Bone marrow (tissue), 2 donors: ENCODE data around the gene CXCL11.
"Not testable (repeated sequence)": the region's sequence is repeated elsewhere in the genome, so short reads cannot be mapped to it uniquely, and the experiment has no call there.

ENCODE experiments used
- DNase-seq, 2 donors: peaks; one replicate each; lab custom pipeline; 2025; lab: John Stamatoyannopoulos, UW

CXCL11 gene

GRCh38 chr4:76035799-76036380 is at the start of gene CXCL11:
Gene CXCL11 (minus strand): TSS chr4:76036070. CDS start chr4:76035987, 83 bp downstream.
- no peak for DNase-seq

- no peak for DNase-seq
These were observed 48.7 kb upstream of the CXCL11 start for GRCh38 chr4:76084542-76084941.

DNA sequence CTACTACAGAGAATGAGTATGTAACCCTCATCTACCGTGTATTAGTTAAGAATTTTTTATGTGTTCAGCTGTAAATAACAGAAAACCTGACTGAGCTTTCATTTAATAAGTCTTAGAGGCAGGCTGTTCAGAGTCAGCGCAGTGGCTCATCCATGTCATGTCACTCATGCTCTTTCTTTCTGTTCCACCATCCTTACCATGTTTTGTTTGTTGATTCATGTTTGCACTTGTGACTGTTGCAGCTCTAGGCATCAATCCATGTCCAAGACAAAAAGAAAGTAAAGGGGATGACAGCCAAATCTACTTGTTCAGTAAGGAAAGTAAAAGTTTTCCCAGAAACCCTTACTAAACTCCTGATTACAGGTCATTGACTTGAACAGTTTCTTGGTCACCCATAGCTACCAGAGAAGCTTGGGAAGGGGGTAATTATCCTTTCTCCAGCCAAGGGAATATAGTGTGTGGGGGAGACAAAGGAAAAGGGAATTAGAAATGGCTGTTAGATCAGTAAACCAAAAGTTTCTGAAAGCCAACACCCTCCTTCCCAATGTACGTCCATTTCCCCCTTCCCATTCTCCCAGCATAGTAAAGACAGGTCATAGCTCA is 47.6 kb upstream of the CXCL11 start:
- no peak for DNase-seq

DNA sequence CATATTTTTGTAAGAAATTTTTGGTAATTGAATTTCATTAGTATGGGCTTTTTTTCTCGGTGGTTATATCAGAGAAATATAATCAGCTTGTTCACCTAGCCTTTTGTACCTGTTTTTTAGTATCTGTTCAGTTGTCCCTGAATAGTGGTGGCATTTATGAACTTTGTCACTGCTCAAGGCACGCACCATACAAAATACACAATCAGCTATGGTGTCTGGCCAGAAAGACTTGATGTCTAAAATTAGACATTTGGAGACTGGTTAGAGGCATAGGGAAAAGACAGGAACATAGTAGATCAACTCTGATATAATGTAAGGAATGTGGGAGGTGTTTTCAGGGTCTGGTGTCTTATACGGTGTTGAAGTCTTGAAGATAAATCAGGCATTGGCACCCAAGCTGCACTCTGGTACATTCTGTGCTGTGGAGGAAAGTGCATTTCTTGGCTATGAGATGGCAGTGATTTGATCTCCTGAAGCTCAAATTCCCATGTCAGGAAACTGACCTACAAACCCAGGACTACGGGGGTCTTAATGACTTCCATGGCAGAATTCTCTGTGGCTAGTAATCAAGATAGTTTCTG is 42.3 kb upstream of the CXCL11 start:
- no peak for DNase-seq

DNA sequence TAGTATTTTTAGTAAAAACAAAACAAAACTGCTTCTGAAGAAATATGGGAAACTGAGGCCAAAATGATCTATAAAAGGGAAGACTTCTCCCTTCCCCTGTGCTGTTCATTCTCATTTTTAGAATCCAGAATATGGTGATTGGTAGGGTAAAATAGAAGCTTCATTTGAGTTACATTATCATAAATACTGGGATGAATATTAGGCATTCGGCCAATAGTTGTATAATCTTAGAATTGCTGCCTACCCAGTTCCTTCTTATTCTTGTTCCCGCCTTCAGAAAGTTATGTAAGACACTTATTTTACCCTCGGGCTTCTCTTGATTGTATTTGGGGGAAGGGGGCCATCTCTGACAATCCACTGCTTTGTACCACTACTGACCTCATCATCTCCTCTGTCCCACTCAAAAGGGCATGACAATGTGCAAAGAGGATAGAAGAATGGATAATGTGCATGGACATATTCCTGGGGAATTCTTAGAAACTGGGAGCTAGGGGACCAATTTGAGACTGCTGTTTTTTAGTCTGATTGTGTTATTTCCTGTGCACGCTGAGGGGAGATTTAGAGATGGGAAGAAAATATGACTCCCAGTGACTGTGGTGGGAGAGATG is 39.2 kb upstream of the CXCL11 start:
- no peak for DNase-seq

DNA sequence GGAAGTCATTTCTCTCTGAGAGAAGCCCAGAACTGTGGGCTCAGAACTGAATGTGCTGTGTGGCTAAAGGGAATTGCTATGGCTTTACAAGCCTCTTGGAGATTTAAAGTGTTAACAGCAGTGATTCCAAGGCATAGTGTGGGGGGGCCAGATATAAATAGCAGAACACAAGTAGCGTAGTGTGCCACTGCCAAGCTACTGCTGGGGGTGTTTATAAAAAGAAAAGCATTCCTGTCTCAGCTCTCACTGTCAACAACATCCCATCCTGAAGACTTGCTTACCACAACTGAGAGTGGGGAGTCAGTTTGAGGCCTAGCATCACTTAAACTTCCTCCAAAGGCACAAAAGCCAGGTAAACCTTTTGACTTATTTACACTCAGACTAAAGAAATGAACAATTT is 38.6 kb upstream of the CXCL11 start, which contains the start of gene ART3:
TSS of gene ART3 (plus strand) at position 242 of the 400 bp plus-strand sequence. CDS start 1,181 bp downstream, outside the sequence.
- DNase-seq = no peak

- no peak for DNase-seq
These were observed 36.9 kb upstream of the CXCL11 start for GRCh38 chr4:76072760-76073159.

DNA sequence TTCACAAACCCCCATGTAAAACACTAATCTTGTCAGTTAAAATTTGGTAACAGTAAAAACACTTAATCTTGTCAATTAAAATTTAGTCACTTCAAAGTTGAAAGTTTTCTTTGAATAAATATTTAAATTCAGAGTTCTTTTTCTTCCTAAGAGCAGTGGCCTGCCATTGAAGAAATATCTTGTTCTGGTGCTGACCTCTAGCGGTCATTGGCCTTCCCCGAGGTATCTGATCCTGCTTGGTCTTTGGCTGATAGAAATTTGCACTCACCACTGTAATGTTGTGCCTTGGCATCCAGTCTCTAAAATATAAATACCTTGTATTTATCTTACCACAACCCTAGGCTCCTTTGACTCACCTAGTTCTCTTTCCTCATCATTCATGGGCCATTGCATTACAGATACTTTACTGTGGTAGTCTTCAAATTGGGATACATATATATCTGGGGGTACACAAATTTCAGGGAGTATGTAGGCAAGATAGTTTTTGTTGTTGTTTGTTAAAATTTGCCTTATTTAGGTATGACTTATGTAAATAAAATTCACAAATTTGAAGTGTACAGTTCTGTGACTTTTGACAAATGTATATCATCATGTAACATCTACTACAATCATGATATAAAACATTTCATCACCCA is 31.9 kb upstream of the CXCL11 start:
- peak in 1 of 2 donors; percentile 44 for DNase-seq

GRCh38 chr4:76066546-76066945 is 30.7 kb upstream of the CXCL11 start:
- no peak for DNase-seq

DNA sequence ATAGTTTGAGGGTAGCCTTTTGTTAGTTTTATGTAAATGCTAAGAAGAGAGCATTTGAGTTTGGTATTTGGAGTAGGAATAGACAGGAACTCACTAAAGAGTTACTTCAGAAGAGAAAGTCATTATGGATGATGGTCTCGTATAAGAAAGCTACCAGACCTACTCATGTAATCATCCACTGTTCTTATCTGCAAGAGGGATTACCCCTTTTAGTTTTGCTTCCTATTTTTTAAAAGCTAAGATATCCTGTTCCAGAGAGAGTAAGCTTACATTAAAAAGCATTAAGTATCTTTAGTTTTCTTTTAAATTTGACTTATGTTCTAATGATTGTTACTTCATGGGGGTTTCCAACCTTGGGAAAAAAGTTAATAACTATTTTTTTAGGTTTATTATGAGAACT is 26.1 kb upstream of the CXCL11 start:
- DNase-seq = no peak

DNA sequence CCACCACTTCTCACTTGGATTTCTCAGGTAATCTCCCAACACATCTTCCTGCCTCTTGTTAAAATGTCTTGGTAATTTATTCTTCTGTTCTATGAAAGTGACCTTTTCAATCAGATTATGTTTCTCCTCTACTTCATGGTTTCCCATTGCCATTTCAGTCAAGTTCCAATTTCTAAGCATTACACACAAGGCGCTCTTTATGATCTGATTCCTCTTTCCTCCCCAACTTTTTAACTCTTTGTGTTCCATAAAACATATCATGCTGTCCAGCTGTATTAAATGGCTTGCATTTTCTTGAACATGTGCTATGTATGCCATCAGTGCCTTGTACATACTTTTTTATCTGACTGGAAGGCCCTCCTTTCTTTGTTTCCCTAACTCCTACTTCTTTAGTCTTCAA is 25.6 kb upstream of the CXCL11 start:
- DNase-seq = no peak

DNA sequence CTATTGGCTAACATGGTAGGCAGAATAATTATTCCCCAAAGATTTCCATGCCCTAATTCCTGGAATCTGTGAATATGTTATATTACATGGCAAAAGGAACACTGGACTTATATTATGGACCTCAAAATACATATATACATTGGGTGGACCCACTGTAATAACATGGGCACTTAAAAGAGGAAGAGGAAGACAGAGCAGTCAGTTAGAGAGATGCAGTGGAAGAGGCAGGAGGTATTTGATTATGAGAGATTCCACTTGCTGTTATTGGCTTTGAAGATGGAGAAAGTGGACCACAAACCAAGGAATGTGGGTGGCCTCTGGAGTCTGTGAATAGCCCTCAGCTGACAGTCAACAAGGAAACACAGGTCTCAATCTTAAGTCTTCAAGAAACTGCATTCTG is 24.6 kb upstream of the CXCL11 start:
- no peak for DNase-seq

DNA sequence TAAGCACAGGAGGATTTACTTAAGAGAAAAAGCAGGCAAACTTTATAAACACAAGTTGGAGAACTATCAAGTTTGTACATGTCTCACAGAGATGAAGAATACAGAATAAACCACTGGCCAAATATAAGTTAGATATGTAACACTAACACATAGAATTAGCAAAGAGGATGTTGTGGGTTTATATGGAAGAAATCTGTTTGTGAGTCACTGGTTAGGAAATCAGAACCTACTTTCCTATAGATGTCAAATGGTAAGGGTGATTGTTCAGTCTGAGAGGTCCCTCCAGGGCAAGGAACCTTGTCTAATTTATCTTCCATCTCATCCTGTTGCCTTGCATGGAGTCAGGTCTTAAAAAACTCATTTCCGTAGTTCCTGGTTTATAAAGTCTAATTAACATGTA is 23.9 kb upstream of the CXCL11 start:
- DNase-seq = peak in 1 of 2 donors; percentile 9

DNA sequence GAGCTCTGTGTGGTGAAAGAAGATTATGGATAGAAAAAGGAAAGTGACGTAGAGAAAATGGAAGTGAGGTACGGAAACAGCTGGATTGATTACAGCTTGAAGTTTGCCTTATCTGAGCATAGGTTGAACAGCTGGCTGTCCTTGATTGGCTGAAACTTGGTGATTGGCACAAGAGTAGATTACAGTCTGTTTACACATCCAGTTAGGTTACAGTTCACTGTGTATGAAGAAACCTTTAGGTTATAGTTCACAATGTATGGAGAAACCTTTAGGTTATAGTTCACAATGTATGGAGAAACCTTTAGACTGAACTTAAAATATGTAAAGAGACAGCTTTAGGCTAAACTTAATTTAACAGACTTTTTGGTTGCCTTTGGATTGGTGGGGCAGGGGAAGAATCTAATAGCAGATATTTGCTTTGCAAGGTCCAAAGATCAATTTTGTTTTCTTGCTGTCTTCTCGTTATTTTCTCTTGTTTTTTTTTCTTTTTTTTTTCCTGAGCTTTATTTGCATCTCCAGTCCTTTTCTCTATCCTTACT is 23.1 kb upstream of the CXCL11 start:
- DNase-seq = no peak

DNA sequence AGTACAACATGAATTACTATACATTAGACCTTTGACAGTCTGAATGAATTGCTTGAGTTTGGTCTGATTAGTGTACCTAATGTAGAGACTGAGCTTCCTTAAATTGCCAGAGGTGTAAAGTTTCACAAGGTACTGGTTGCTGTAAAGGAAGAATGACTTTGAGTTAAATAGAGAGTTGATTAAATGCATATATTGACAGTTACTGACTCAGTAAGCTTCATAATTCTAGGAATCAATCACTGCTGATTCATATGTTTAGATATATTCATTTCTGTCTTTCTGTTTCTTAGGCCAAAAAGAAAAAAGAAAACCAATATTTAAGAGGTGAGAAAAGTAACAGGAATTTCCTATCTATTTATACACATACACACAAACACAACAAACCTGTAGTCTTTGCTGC is 22.4 kb upstream of the CXCL11 start:
- no peak for DNase-seq

GRCh38 chr4:76055421-76055820 is 19.6 kb upstream of the CXCL11 start:
- DNase-seq = no peak

DNA sequence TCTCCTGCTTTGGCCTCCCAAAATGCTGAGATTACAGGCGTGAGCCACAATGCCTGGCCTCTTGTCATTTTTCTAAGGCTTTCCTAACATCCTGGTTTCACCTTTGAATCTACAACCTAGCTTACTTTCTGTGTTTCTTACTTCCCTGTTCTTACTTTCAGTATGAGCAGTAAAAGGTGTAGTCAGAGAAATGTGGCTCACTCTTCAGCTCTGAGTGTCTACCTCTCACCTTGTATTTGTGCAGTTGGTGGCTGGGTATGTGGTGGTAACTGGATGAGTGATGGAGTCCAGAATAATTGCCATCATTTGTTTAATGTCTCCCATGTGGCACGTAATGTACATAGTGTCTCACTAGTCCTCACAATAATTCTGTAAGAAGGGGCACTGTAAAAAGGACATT is 19.1 kb upstream of the CXCL11 start:
- DNase-seq = no peak

- no peak for DNase-seq
These were observed 17.9 kb upstream of the CXCL11 start for GRCh38 chr4:76053730-76054129.

- not testable (repeated sequence) for DNase-seq
These were observed 14.7 kb upstream of the CXCL11 start for GRCh38 chr4:76050560-76051050.

DNA sequence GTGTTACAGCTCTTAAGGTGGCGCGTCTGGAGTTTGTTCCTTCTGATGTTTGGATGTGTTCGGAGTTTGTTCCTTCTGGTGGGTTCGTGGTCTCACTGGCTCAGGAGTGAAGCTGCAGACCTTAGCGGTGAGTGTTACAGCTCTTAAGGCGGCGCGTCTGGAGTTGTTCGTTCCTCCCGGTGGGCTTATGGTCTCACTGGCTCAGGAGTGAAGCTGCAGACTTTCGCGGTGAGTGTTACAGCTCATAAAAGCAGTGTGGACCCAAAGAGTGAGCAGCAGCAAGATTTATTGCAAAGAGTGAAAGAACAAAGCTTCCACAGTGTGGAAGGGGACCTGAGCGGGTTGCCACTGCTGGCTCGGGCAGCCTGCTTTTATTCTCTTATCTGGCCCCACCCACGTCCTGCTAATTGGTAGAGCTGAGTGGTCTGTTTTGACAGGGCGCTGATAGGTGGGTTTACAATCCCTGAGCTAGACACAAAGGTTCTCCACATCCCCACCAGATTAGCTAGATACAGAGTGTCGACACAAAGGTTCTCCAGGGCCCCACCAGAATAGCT is 14.1 kb upstream of the CXCL11 start:
- DNase-seq = not testable (repeated sequence)

- DNase-seq = not testable (repeated sequence)
These were observed 8.8 kb upstream of the CXCL11 start for GRCh38 chr4:76044686-76045085.

GRCh38 chr4:76043306-76043705 is 7.4 kb upstream of the CXCL11 start:
- not testable (repeated sequence) for DNase-seq
